Upper lobe of left lung (tissue), 6 donors: ENCODE measurements around the gene PDZD2. TPM values are rescaled to one million over a fixed set of nuclear protein-coding genes. Genes with fewer than 3 reads are reported as not detected.
A peak's percentile ranks its signal among the peaks of the same experiment; 100 is the strongest.
"Not testable (repeated sequence)": the region's sequence is repeated elsewhere in the genome, so short reads cannot be mapped to it uniquely, and the experiment has no call there.

ENCODE experiments used
- ATAC-seq, 2 donors: fragments of 200-7000 bp; cut with Tn5 transposase; one replicate each; pipeline ENCODE4 v1.9.1; 2022; ENCODE audit warnings: mild to moderate bottlenecking in 2 of 2, moderate library complexity in 2 of 2; ENCODE audit not compliant: low FRiP score in 2 of 2
- DNase-seq, 2 donors: peaks; one replicate each; pipeline ENCODE4 v3.0.0-alpha.2; 2019 to 2020
- H3K27ac ChIP-seq, 4 donors: fragments of 200-600 bp; sonication (generic); one replicate each; pipeline ENCODE4 v1.5.1; 2016 to 2019
- H3K27me3 ChIP-seq, 4 donors: fragments of 200-600 bp; sonication (generic); one replicate each; pipeline ENCODE4 v1.5.1; 2017 to 2019
- H3K36me3 ChIP-seq, 4 donors: fragments of 200-600 bp; sonication (generic); one replicate each; pipeline ENCODE4 v1.5.1; 2016 to 2019
- H3K4me1 ChIP-seq, 4 donors: fragments of 200-600 bp; sonication (generic); one replicate each; pipeline ENCODE4 v1.5.1; 2018 to 2019
- H3K4me3 ChIP-seq, 4 donors: fragments of 200-600 bp; sonication (generic); one replicate each; pipeline ENCODE4 v1.5.1; 2017 to 2019; ENCODE audit warnings: mild to moderate bottlenecking in 2 of 4, moderate library complexity in 1 of 4
- H3K9me3 ChIP-seq, 4 donors: fragments of 200-600 bp; sonication (generic); one replicate each; pipeline ENCODE4 v1.5.1; 2018 to 2019
- CTCF ChIP-seq, 6 experiments: fragments of 450-650 bp in 4 of 6; fragments of 200-600 bp in 2 of 6; sonication (generic) in 2 of 6; IDR thresholded peaks; one replicate each; pipeline ENCODE4 v1.5.1; 2016 to 2019; ENCODE audit warnings: antibody characterized with exemption in 6 of 6
- EP300 ChIP-seq, 4 donors: sonication (generic); formaldehyde crosslinking; IDR thresholded peaks; one replicate each; pipeline ENCODE4 v1.5.1; 2017; ENCODE audit warnings: antibody characterized with exemption in 4 of 4, control low read depth in 2 of 4
- POLR2A ChIP-seq, 4 donors: fragments of 450-650 bp; IDR thresholded peaks; one replicate each; pipeline ENCODE4 v1.5.1; 2016 to 2017; ENCODE audit warnings: antibody characterized with exemption in 4 of 4, mild to moderate bottlenecking in 2 of 4
- POLR2AphosphoS5 ChIP-seq, 2 donors: sonication (generic); formaldehyde crosslinking; IDR thresholded peaks; one replicate each; pipeline ENCODE4 v1.5.1; 2017; ENCODE audit warnings: antibody characterized with exemption in 2 of 2
- WGBS, 2 donors: methylation state at CpG; one replicate each; pipeline ENCODE4 v1.1.5; 2017 to 2018; 5-methylcytosine and 5-hydroxymethylcytosine counted together
- total RNA-seq, 6 donors: library from RNA; depleted of rRNA in 4 of 6; stranded (reverse); fragments of >200 nt in 4 of 6; gene quantifications; one replicate each; pipeline versions ENCODE4 v1.1.0 to v1.2.1, GENCODE V29; 2016 to 2021
- donor health status: DM: no; HTN: no; CAD: no; lungs with moderate emphysema.
- donor health status: DM: no; HTN: yes; CAD: no; lungs with severe emphysema.

The PDZD2 gene
- total RNA-seq, 6 donors from 2014 or later, result 53.4 to 73.6 (median 68.4) TPM

- peaks cover 15 to 30% (median 21%) of the 10 kb centered on the region in 4 donors for H3K4me1 ChIP-seq
- 68 to 83% methylated on average over 7 of the region's 7 CpGs for WGBS, 2 donors
- no peak overlapping the region for H3K4me3 ChIP-seq
- no peak for TF ChIP-seq POLR2AphosphoS5 (IDR thresholded peaks at IDR 0.05)
- no peak for TF ChIP-seq CTCF (IDR thresholded peaks at IDR 0.05)
- no peak for TF ChIP-seq POLR2A (IDR thresholded peaks at IDR 0.05)
- H3K36me3 ChIP-seq, result peaks cover 0 to 9% (median 4%) of the 10 kb centered on the region in 4 donors
- no peak overlapping the region for H3K27ac ChIP-seq
- no peak for DNase-seq
- ATAC-seq, result no peak
- H3K27me3 ChIP-seq, result no peaks in the 10 kb centered on the region
- no peaks in the 10 kb centered on the region for H3K9me3 ChIP-seq
These were observed 374.7 kb downstream of the PDZD2 start for GRCh38 chr5:32013658-32014057.

GRCh38 chr5:32014096-32014745, 375.3 kb downstream of the PDZD2 start:
- TF ChIP-seq POLR2A (IDR thresholded peaks at IDR 0.05) (no peak), POLR2AphosphoS5 (IDR thresholded peaks at IDR 0.05) (no peak), CTCF (IDR thresholded peaks at IDR 0.05) (no peak), EP300 (IDR thresholded peaks at IDR 0.05) (no peak)
- Histone ChIP-seq H3K4me1 (peaks cover 21 to 32% (median 25%) of the 10 kb centered on the region in 4 donors), H3K27ac (no peak overlapping the region), H3K4me3 (no peak overlapping the region), H3K36me3 (peaks cover 0 to 9% (median 4%) of the 10 kb centered on the region in 4 donors), H3K27me3 (no peaks in the 10 kb centered on the region), H3K9me3 (no peaks in the 10 kb centered on the region)
- WGBS, 2 donors, result 73 to 80% methylated on average over 10 of the region's 10 CpGs
- no peak for DNase-seq
- no peak for ATAC-seq

GRCh38 chr5:32015262-32015661, 376.3 kb downstream of the PDZD2 start:
- 90 to 93% methylated on average over 9 of the region's 9 CpGs for WGBS, 2 donors
- not testable (repeated sequence) for H3K36me3 ChIP-seq, H3K9me3 ChIP-seq, H3K4me3 ChIP-seq, ATAC-seq, H3K27me3 ChIP-seq, DNase-seq
- H3K4me1 ChIP-seq, result peaks cover 26 to 39% (median 29%) of the 10 kb centered on the region in 4 donors
- H3K27ac ChIP-seq, result peak overlapping the region in 1 of 4 donors; percentile 78

GRCh38 chr5:32017692-32018367, 378.9 kb downstream of the PDZD2 start:
- ATAC-seq (peak; percentile 28 to 44), DNase-seq (peak in 1 of 2 donors; percentile 29)
- Histone ChIP-seq H3K36me3 (peaks cover 0 to 4% (median 0%) of the 10 kb centered on the region in 4 donors), H3K4me1 (peaks cover 29 to 40% (median 35%) of the 10 kb centered on the region in 4 donors), H3K4me3 (no peak overlapping the region), H3K27me3 (no peaks in the 10 kb centered on the region), H3K9me3 (no peaks in the 10 kb centered on the region), H3K27ac (peak overlapping the region; percentile 52 to 78 (median 67))
- WGBS, 2 donors, result 42 to 57% methylated on average over 8 of the region's 8 CpGs
- TF ChIP-seq POLR2A (IDR thresholded peaks at IDR 0.05) (no peak), EP300 (IDR thresholded peaks at IDR 0.05) (no peak), CTCF (IDR thresholded peaks at IDR 0.05) (no peak), POLR2AphosphoS5 (IDR thresholded peaks at IDR 0.05) (no peak)

GRCh38 chr5:32018476-32019436, 379.8 kb downstream of the PDZD2 start:
- peak overlapping the region; percentile 52 to 78 (median 67) for H3K27ac ChIP-seq
- no peaks in the 10 kb centered on the region for H3K27me3 ChIP-seq
- 53 to 56% methylated on average over 13 to 14 of the region's 14 CpGs for WGBS, 2 donors
- no peak for TF ChIP-seq EP300 (IDR thresholded peaks at IDR 0.05)
- TF ChIP-seq CTCF (IDR thresholded peaks at IDR 0.05), result no peak
- TF ChIP-seq POLR2A (IDR thresholded peaks at IDR 0.05), result no peak
- no peak for TF ChIP-seq POLR2AphosphoS5 (IDR thresholded peaks at IDR 0.05)
- DNase-seq, result peak in 1 of 2 donors; percentile 44
- peaks cover 29 to 40% (median 35%) of the 10 kb centered on the region in 4 donors for H3K4me1 ChIP-seq
- peaks cover 0 to under 1% (median 0%) of the 10 kb centered on the region in 4 donors for H3K36me3 ChIP-seq
- ATAC-seq, result peak in 1 of 2 donors; percentile 47
- H3K4me3 ChIP-seq, result no peak overlapping the region
- H3K9me3 ChIP-seq, result no peaks in the 10 kb centered on the region
